IgD-negative memory B cell (primary cell): Measurements from ENCODE around the gene COX17. TPM values are rescaled to one million over a fixed set of nuclear protein-coding genes. Genes with fewer than 3 reads are reported as not detected.

ENCODE experiments used
- H3K27ac Mint-ChIP-seq, 3 donors: one replicate each; pipeline ENCODE4 v1.8.0; 2020 to 2022; ENCODE audit warnings: mild to moderate bottlenecking in 3 of 3, mixed read lengths in 3 of 3, moderate library complexity in 1 of 3
- H3K27me3 Mint-ChIP-seq: one replicate; pipeline ENCODE4 v1.8.0; 2021; ENCODE audit warnings: mixed read lengths
- H3K36me3 Mint-ChIP-seq: one replicate; pipeline ENCODE4 v1.8.0; 2020; ENCODE audit warnings: mild to moderate bottlenecking, mixed read lengths
- H3K4me1 Mint-ChIP-seq, 3 donors: one replicate each; pipeline ENCODE4 v1.8.0; 2020 to 2022; ENCODE audit warnings: mixed read lengths in 3 of 3, mild to moderate bottlenecking in 1 of 3
- H3K4me3 Mint-ChIP-seq, 4 donors: one replicate each; pipeline ENCODE4 v1.8.0; 2020 to 2022; ENCODE audit warnings: mild to moderate bottlenecking in 4 of 4, mixed read lengths in 4 of 4, moderate library complexity in 3 of 4
- H3K9me3 Mint-ChIP-seq, 3 donors: one replicate each; pipeline ENCODE4 v1.8.0; 2020 to 2021; ENCODE audit warnings: mixed read lengths in 3 of 3, mild to moderate bottlenecking in 1 of 3
- polyA plus RNA-seq: library from polyadenylated mRNA; unstranded; fragments of 300-500 nt; fragmentation: Illumina TruSeq; gene quantifications from one replicate; pipeline ENCODE4 v1.2.3, GENCODE V29; 2021

COX17 gene
- 124 TPM for polyA plus RNA-seq

GRCh38 chr3:119676771-119677640, at the start of gene COX17:
TSS of gene COX17 (minus strand) at chr3:119677406. CDS start at chr3:119677310, 96 bp downstream.
- peak within 1 kb of the TSS; percentile 72 to 97 (median 91) for H3K4me3 Mint-ChIP-seq
- H3K4me1 Mint-ChIP-seq: peaks cover 22 to 24% (median 23%) of the 10 kb centered on the region in 3 donors
- H3K27ac Mint-ChIP-seq: peak within 1 kb of the TSS; percentile 84 to 99 (median 97)
- no peaks in the 10 kb centered on the region for H3K9me3 Mint-ChIP-seq
- peaks cover 2% of the 10 kb centered on the region for H3K27me3 Mint-ChIP-seq
- H3K36me3 Mint-ChIP-seq: peaks cover 2% of the 10 kb centered on the region

- no peak overlapping the region for H3K27ac Mint-ChIP-seq
- no peaks in the 10 kb centered on the region for H3K27me3 Mint-ChIP-seq
- H3K9me3 Mint-ChIP-seq: no peaks in the 10 kb centered on the region
- H3K4me1 Mint-ChIP-seq: peaks cover 0 to 2% (median under 1%) of the 10 kb centered on the region in 3 donors
- no peak overlapping the region for H3K4me3 Mint-ChIP-seq
- H3K36me3 Mint-ChIP-seq: no peaks in the 10 kb centered on the region
These were observed 49.7 kb upstream of the COX17 start for GRCh38 chr3:119726909-119727308.

GRCh38 chr3:119723022-119723421, 45.8 kb upstream of the COX17 start:
- Mint-ChIP-seq H3K27ac (no peak overlapping the region), H3K36me3 (no peaks in the 10 kb centered on the region), H3K4me3 (no peak overlapping the region), H3K4me1 (peaks cover 0 to 2% (median 1%) of the 10 kb centered on the region in 3 donors), H3K9me3 (no peaks in the 10 kb centered on the region), H3K27me3 (no peaks in the 10 kb centered on the region)

GRCh38 chr3:119717520-119717919, 40.3 kb upstream of the COX17 start:
- Mint-ChIP-seq H3K4me1 (peaks cover 0 to 1% (median 0%) of the 10 kb centered on the region in 3 donors), H3K4me3 (no peak overlapping the region), H3K27ac (peak overlapping the region in 1 of 3 donors; percentile 47), H3K9me3 (no peaks in the 10 kb centered on the region), H3K36me3 (no peaks in the 10 kb centered on the region), H3K27me3 (no peaks in the 10 kb centered on the region)

GRCh38 chr3:119716998-119717397, 39.8 kb upstream of the COX17 start:
- no peaks in the 10 kb centered on the region for H3K9me3 Mint-ChIP-seq
- no peak overlapping the region for H3K27ac Mint-ChIP-seq
- no peaks in the 10 kb centered on the region for H3K27me3 Mint-ChIP-seq
- H3K4me3 Mint-ChIP-seq: no peak overlapping the region
- no peaks in the 10 kb centered on the region for H3K36me3 Mint-ChIP-seq
- peaks cover 0 to 1% (median 0%) of the 10 kb centered on the region in 3 donors for H3K4me1 Mint-ChIP-seq

GRCh38 chr3:119715105-119715504, 37.9 kb upstream of the COX17 start:
- no peak overlapping the region for H3K4me3 Mint-ChIP-seq
- H3K36me3 Mint-ChIP-seq: no peaks in the 10 kb centered on the region
- no peak overlapping the region for H3K27ac Mint-ChIP-seq
- H3K27me3 Mint-ChIP-seq: no peaks in the 10 kb centered on the region
- H3K4me1 Mint-ChIP-seq: no peaks in the 10 kb centered on the region
- H3K9me3 Mint-ChIP-seq: no peaks in the 10 kb centered on the region

GRCh38 chr3:119703820-119704531, 26.8 kb upstream of the COX17 start:
- Mint-ChIP-seq H3K4me1 (peaks cover 15 to 26% (median 20%) of the 10 kb centered on the region in 3 donors), H3K9me3 (no peaks in the 10 kb centered on the region), H3K27me3 (peaks cover 1% of the 10 kb centered on the region), H3K36me3 (no peaks in the 10 kb centered on the region), H3K4me3 (peak overlapping the region; percentile 78 to 94 (median 90)), H3K27ac (peak overlapping the region; percentile 53 to 90 (median 71))

- Mint-ChIP-seq H3K36me3 (no peaks in the 10 kb centered on the region), H3K27me3 (peaks cover 1% of the 10 kb centered on the region), H3K4me1 (peaks cover 15 to 26% (median 20%) of the 10 kb centered on the region in 3 donors), H3K9me3 (no peaks in the 10 kb centered on the region), H3K27ac (peak within 1 kb of the TSS; percentile 90 to 95 (median 90)), H3K4me3 (peak within 1 kb of the TSS; percentile 78 to 94 (median 90))
These were observed 25.6 kb upstream of the COX17 start, which contains the start of gene CFAP91 for GRCh38 chr3:119702530-119703527. TSS of gene CFAP91 (plus strand) at chr3:119703022. CDS start at chr3:119703099, 77 bp downstream.

GRCh38 chr3:119700920-119701734, 23.9 kb upstream of the COX17 start:
- Mint-ChIP-seq H3K4me1 (peaks cover 21 to 34% (median 30%) of the 10 kb centered on the region in 3 donors), H3K27ac (peak overlapping the region; percentile 81 to 95 (median 89)), H3K4me3 (peak overlapping the region; percentile 46 to 74 (median 60)), H3K36me3 (no peaks in the 10 kb centered on the region), H3K9me3 (no peaks in the 10 kb centered on the region), H3K27me3 (peaks cover 1% of the 10 kb centered on the region)

- Mint-ChIP-seq H3K4me1 (peaks cover 23 to 34% (median 33%) of the 10 kb centered on the region in 3 donors), H3K36me3 (no peaks in the 10 kb centered on the region), H3K4me3 (peak overlapping the region; percentile 46 to 74 (median 60)), H3K27ac (peak overlapping the region; percentile 81 to 95 (median 89)), H3K9me3 (no peaks in the 10 kb centered on the region), H3K27me3 (peaks cover 1% of the 10 kb centered on the region)
These were observed 23.2 kb upstream of the COX17 start for GRCh38 chr3:119700269-119700919.

GRCh38 chr3:119697394-119697793, 20.2 kb upstream of the COX17 start:
- H3K27ac Mint-ChIP-seq: peak overlapping the region in 2 of 3 donors; percentile 56 to 93

GRCh38 chr3:119695480-119695879, 18.3 kb upstream of the COX17 start:
- Mint-ChIP-seq H3K4me1 (peaks cover 10 to 26% (median 17%) of the 10 kb centered on the region in 3 donors), H3K27ac (no peak overlapping the region), H3K4me3 (no peak overlapping the region), H3K27me3 (no peaks in the 10 kb centered on the region), H3K9me3 (no peaks in the 10 kb centered on the region), H3K36me3 (no peaks in the 10 kb centered on the region)

More at GRCh38 chr3:119697394-119697793, 20.2 kb upstream of the COX17 start:
- Mint-ChIP-seq H3K9me3 (no peaks in the 10 kb centered on the region), H3K4me3 (no peak overlapping the region), H3K36me3 (no peaks in the 10 kb centered on the region), H3K27me3 (no peaks in the 10 kb centered on the region), H3K4me1 (peaks cover 18 to 30% (median 30%) of the 10 kb centered on the region in 3 donors)

GRCh38 chr3:119690043-119690656, 12.9 kb upstream of the COX17 start:
- Mint-ChIP-seq H3K36me3 (no peaks in the 10 kb centered on the region), H3K4me1 (no peaks in the 10 kb centered on the region), H3K9me3 (peaks cover 0 to 7% (median 0%) of the 10 kb centered on the region in 3 donors), H3K27ac (no peak overlapping the region), H3K27me3 (no peaks in the 10 kb centered on the region), H3K4me3 (no peak overlapping the region)
